Pancreas (tissue), 10 donors: ENCODE data around the gene COA1. TPM values are rescaled to one million over a fixed set of nuclear protein-coding genes. Genes with fewer than 3 reads are reported as not detected.

ENCODE experiments used
- ATAC-seq, 4 donors: fragments of 200-7000 bp; cut with Tn5 transposase; one replicate each; pipeline versions ENCODE4 v1.8.0 to v1.9.1; 2020; ENCODE audit warnings: mild to moderate bottlenecking in 4 of 4, moderate library complexity in 4 of 4
- DNase-seq, 6 donors: peaks; one replicate each; pipeline ENCODE4 v3.0.0-alpha.2; 2020
- FAIRE-seq: peaks from 2 replicates; lab custom pipeline; 2012; peaks lifted over from hg19 to GRCh38; lab: Jason Lieb, UNC
- H3K27ac ChIP-seq, 4 donors: fragments of 200-600 bp; sonication (generic); 1 replicate in 3 of 4; 2 replicates in 1 of 4; pipeline versions ENCODE4 v1.5.0 to v1.8.0; 2020
- H3K27me3 ChIP-seq, 4 donors: fragments of 200-600 bp; one replicate each; pipeline ENCODE4 v1.8.0; 2021
- H3K36me3 ChIP-seq, 3 donors: fragments of 200-600 bp; sonication (generic) in 1 of 3; one replicate each; pipeline versions ENCODE4 v1.5.0 to v1.8.0; 2020 to 2021
- H3K4me1 ChIP-seq, 3 donors: fragments of 200-600 bp; one replicate each; pipeline ENCODE4 v1.8.0; 2021
- H3K4me3 ChIP-seq, 4 donors: fragments of 200-600 bp; sonication (generic) in 2 of 4; one replicate each; pipeline versions ENCODE4 v1.5.0 to v1.8.0; 2020 to 2021
- H3K9me3 ChIP-seq, 4 donors: fragments of 200-600 bp; one replicate each; pipeline ENCODE4 v1.8.0; 2021
- WGBS, 2 donors: extraction: QIAGEN DNeasy Blood & Tissue Kit; methylation state at CpG; one replicate each; pipeline ENCODE4 v1.1.7; 2013; 5-methylcytosine and 5-hydroxymethylcytosine counted together
- intact Hi-C, 3 donors: fragments of 100-400 bp; cut with DNase I; formaldehyde crosslinking; loops; one replicate each; pipeline versions ENCODE4 v1.11.1 to v1.14.2; 2022
- polyA plus RNA-seq, 2 donors: library from polyadenylated mRNA; stranded (reverse); fragments of 200-250 nt; gene quantifications; one replicate each; pipeline ENCODE4 v1.2.3, GENCODE V29; 2013
- total RNA-seq, 6 donors: library from RNA; stranded (reverse); fragmentation: NEBNext Ultra II Directional in 4 of 6; extraction: Animal tissue kit (Norgen Biotek cat#: 25700) in 4 of 6; gene quantifications; one replicate each; pipeline versions ENCODE4 v1.2.1 to v1.2.4, GENCODE V29; 2021 to 2023
- TF ChIP-seq, protein P1 (sequence below), 4 donors: fragments of 200-600 bp; sonication (generic) in 3 of 4; IDR thresholded peaks; one replicate each; pipeline versions ENCODE4 v1.5.0 to v1.8.0; 2021; ENCODE audit warnings: antibody characterized with exemption in 4 of 4
- donor health status: healthy with polysubstance abuse.
- donor health status: DM: no; HTN: no; CAD: no; lungs with moderate emphysema.
- donor health status: DM: no; HTN: no; CAD: no.
- donor health status: control.
- donor health status: control.
- donor health status: Bipolar disorder and iron deficiency.
- donor health status: DM: yes; HTN: yes; CAD: no.
- donor health status: DM: no; HTN: no; CAD: no.
- donor health status: DM: no; HTN: no; CAD: no.
- donor health status: DM: yes; HTN: yes; CAD: no.

COA1 gene
- total and polyA plus RNA-seq, 8 donors: 24.6 to 34.4 (median 27.1) TPM

DNA sequence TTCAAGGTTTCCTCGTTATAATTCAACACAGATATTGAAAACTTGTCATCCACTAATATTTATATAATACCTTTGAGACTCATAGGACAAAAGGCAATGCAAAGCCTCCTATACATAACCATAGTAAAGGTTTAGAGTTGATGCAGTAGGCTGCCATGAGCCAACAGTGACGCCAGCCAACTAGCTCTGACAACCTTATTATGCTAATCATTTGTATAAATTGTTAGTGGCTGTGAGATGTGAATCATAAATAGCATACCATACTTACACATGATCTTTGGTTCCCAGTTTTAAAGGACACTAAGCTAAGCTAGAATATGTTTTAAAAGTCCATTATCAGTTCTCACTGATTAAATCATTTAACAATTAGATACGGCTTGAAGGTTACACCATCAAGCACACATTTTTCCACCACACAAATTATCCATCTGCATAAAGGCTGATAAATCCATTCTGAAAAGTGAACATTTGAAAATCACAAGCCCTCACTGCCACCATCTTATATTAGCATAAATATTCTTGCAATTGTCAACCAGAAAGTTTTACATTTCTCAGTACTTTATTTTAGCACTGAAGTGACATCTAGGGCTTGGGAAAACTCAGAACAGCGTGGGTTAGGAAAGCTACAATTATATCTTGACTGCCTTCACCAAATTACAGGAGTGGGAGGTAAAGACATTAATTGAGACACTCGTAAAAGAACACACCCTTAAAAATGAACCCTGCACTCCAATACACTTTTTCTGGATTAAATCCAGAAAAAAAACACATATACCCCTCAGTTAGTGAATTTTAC is 30.7 kb downstream of the COA1 start:
- intact Hi-C loops: loop anchor here in 2 of 3 donors (5.0 kb wide), 1 partner anchor 116 kb away; the partner anchor contains the start of gene STK17A (in 2 of the 2)
- no peaks in the 10 kb centered on the region for H3K36me3 ChIP-seq
- WGBS, 2 donors: 45 to 54% methylated on average over 5 of the region's 5 CpGs
- H3K4me3 ChIP-seq: no peak overlapping the region
- TF ChIP-seq, protein P1, sequence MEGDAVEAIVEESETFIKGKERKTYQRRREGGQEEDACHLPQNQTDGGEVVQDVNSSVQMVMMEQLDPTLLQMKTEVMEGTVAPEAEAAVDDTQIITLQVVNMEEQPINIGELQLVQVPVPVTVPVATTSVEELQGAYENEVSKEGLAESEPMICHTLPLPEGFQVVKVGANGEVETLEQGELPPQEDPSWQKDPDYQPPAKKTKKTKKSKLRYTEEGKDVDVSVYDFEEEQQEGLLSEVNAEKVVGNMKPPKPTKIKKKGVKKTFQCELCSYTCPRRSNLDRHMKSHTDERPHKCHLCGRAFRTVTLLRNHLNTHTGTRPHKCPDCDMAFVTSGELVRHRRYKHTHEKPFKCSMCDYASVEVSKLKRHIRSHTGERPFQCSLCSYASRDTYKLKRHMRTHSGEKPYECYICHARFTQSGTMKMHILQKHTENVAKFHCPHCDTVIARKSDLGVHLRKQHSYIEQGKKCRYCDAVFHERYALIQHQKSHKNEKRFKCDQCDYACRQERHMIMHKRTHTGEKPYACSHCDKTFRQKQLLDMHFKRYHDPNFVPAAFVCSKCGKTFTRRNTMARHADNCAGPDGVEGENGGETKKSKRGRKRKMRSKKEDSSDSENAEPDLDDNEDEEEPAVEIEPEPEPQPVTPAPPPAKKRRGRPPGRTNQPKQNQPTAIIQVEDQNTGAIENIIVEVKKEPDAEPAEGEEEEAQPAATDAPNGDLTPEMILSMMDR (IDR thresholded peaks at IDR 0.05): no peak
- no peaks in the 10 kb centered on the region for H3K9me3 ChIP-seq
- FAIRE-seq (no peak), ATAC-seq (no peak), DNase-seq (no peak)
- no peaks in the 10 kb centered on the region for H3K27me3 ChIP-seq
- peaks cover 0 to 7% (median 0%) of the 10 kb centered on the region in 3 donors for H3K4me1 ChIP-seq
- no peak overlapping the region for H3K27ac ChIP-seq

DNA sequence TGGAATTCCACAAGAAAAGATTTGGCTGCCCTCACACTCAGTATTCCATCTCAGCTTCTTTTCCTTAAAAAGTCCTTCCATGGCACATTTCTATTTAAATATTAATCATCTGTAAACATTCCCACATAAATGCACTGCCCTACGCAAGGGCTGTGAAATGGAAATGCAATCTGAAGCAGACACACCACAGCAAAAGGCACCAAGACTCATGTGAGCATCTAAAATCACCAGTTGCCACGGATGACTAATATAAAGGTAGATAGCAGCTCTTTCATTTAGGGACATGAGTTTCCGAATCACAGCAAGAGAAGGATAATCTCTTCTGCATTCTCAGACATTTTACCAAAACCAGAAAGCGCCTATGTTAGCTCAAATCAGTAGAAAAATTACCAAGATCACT is 31.6 kb downstream of the COA1 start:
- H3K27me3 ChIP-seq: no peaks in the 10 kb centered on the region
- ATAC-seq: no peak
- H3K27ac ChIP-seq: no peak overlapping the region
- H3K4me3 ChIP-seq: no peak overlapping the region
- no peaks in the 10 kb centered on the region for H3K36me3 ChIP-seq
- intact Hi-C loops: loop anchor here in 2 of 3 donors (5.0 kb wide), 1 partner anchor 115 kb away; the partner anchor contains the start of gene STK17A (in 2 of the 2)
- H3K4me1 ChIP-seq: peaks cover 0 to 7% (median 0%) of the 10 kb centered on the region in 3 donors
- DNase-seq: no peak
- H3K9me3 ChIP-seq: no peaks in the 10 kb centered on the region
- WGBS, 2 donors: 37 to 39% methylated on average over 4 of the region's 4 CpGs
- TF ChIP-seq, protein P1 (IDR thresholded peaks at IDR 0.05): no peak
- FAIRE-seq: no peak

DNA sequence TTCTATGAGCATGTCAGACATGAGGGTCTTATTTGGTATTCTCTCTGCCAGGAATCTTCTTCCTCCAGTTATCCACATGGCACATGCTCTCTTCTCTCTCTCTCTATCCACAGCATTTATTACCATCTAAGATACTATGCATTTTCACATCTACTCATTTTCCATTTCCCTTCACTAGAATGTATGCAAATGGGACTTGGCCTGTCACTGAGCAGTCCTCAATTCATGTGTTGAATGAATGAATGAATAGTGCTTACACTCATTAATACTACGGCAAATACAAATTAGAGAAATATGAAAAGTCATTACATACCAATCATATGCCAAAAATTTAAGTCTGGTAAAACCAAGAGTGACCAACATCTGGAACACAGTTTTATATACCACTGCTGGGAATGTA is 34.0 kb downstream of the COA1 start:
- H3K36me3 ChIP-seq: no peaks in the 10 kb centered on the region
- peaks cover 0 to 7% (median 0%) of the 10 kb centered on the region in 3 donors for H3K4me1 ChIP-seq
- DNase-seq (no peak), FAIRE-seq (no peak), ATAC-seq (no peak)
- H3K27me3 ChIP-seq: no peaks in the 10 kb centered on the region
- H3K27ac ChIP-seq: no peak overlapping the region
- 96 to 98% methylated on average over 1 of the region's 1 CpG for WGBS, 2 donors
- TF ChIP-seq, protein P1 (IDR thresholded peaks at IDR 0.05): no peak
- intact Hi-C loops: loop anchor here in 2 of 3 donors (5.0 kb wide), 1 partner anchor 113 kb away; the partner anchor contains the start of gene STK17A (in 2 of the 2)
- H3K9me3 ChIP-seq: no peaks in the 10 kb centered on the region
- no peak overlapping the region for H3K4me3 ChIP-seq

DNA sequence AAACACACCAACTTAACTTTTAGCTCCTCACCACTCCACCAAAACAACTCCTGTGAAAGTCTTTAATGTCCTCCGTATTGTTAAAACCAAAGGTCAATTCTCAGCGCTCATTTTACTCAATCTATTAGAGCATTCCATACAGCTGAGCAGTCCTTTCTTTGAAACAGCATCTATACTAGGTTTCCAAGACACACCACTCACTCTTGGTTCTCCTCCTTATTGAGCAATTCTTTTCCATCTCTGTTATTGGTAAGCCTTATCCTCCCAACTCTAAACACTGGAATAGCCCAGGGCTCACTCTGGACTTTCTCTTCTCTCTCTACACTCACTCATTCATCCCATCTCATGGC is 34.9 kb downstream of the COA1 start:
- intact Hi-C loops: no loop called here
- ATAC-seq (peak in 1 of 4 donors; percentile 20), FAIRE-seq (no peak), DNase-seq (no peak)
- H3K36me3 ChIP-seq: no peaks in the 10 kb centered on the region
- no peak overlapping the region for H3K4me3 ChIP-seq
- 96 to 98% methylated on average over 2 of the region's 2 CpGs for WGBS, 2 donors
- TF ChIP-seq, protein P1 (IDR thresholded peaks at IDR 0.05): no peak
- H3K4me1 ChIP-seq: peaks cover 0 to 7% (median 0%) of the 10 kb centered on the region in 3 donors
- H3K27ac ChIP-seq: no peak overlapping the region
- H3K27me3 ChIP-seq: no peaks in the 10 kb centered on the region
- no peaks in the 10 kb centered on the region for H3K9me3 ChIP-seq
